Stimulated activated CD4-positive, alpha-beta T cell treated with anti-CD3 and anti-CD28 coated beads, Interleukin-4, amount 100 ng/mL, for 48 hours (primary cell): Measurements from ENCODE around the gene NFS1.
"Not testable (repeated sequence)": the region's sequence is repeated elsewhere in the genome, so short reads cannot be mapped to it uniquely, and the experiment has no call there.

Source experiments
- DNase-seq, 2 donors: peaks; one replicate each; pipeline ENCODE4 v3.0.0-alpha.2; 2020; ENCODE audit warnings: low read depth in 2 of 2

Gene NFS1

DNA sequence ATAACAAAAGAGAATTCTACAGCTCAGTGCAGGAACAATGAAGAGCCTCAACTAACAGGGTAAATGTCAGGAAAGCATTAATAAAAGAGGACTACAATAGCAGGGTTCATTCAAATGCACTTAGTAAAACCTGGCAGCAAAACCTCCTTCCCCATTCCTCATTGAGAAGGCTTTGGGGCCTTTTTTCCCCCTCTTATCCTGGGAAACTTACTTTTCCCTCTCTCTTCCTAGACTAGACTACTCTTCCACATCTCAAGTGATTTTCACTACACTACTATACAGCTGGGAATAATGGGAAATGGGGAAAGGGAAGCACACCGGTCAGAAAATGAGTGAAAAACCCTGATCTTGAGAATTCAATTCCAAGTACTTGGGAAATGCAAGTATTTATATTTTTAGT lies 10.1 kb upstream of the NFS1 start:
- no peak for DNase-seq

DNA sequence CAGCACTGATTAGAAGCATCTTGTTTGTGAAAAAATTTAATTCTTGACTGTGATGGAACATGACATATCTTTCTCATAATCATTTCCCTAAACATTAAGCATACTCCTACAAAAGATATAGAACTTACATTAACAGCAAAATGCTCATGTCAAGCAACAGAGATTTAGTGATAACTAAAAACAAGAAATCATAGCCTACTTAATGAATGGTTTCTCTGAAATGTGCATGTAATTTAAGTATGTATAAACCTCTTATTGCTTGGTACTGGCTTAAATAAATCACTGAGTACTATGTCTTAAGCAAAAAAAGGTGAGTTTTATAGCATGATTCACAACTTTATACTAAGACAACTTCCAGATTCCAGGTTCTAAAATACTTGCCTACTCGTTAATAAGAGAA lies 9.3 kb upstream of the NFS1 start:
- no peak for DNase-seq

GRCh38 chr20:35706591-35707529 lies 7.7 kb upstream of the NFS1 start:
- not testable (repeated sequence) for DNase-seq

- DNase-seq, result not testable (repeated sequence)
Measured at GRCh38 chr20:35705894-35706293, 6.7 kb upstream of the NFS1 start.

GRCh38 chr20:35704514-35705261 lies 5.5 kb upstream of the NFS1 start:
- DNase-seq, result no peak

- DNase-seq, result no peak
Measured at GRCh38 chr20:35702824-35703695, 3.9 kb upstream of the NFS1 start.

DNA sequence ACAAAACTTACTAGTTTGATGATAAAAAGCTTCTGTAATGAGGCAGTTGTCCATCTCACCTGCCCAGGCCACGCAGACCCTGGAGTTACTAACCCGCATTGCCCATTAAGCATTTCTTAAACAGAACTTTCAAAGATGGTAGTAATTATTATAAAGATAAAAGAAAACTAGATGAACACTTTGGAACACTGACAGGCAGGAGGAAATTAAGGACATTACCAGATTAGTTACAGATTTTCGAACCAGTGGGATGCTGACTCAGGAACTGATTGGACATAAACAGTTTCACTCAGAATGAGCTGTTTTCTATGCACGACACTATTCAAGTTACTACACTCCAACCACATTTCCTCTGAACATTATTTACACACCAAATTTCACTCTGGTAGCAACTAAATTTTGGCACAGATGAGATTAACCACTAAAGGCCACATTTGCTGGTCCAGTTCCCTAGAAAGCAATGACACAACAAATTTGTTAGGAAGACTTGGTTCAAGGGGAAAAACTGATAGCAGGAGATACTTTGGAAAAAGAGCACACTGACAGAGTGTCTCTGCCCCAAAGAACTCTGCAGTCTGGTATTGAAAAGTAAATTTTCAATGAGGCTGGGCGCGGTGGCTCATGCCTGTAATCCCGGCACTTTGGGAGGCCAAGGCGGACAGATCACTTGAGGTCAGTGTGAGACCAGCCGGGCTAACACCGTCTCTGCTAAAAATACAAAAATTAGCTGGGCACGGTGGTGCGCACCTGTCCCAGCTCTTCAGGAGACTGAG lies 3.1 kb upstream of the NFS1 start:
- DNase-seq, result no peak

GRCh38 chr20:35700625-35701148 lies 1.5 kb upstream of the NFS1 start:
- DNase-seq, result no peak

- DNase-seq, result no peak
Measured at GRCh38 chr20:35699957-35700624, 939 bp upstream of the NFS1 start.

GRCh38 chr20:35698298-35699126 lies 640 bp downstream of the NFS1 start:
- no peak for DNase-seq

GRCh38 chr20:35697696-35698297 lies 1.4 kb downstream of the NFS1 start:
- no peak for DNase-seq

DNA sequence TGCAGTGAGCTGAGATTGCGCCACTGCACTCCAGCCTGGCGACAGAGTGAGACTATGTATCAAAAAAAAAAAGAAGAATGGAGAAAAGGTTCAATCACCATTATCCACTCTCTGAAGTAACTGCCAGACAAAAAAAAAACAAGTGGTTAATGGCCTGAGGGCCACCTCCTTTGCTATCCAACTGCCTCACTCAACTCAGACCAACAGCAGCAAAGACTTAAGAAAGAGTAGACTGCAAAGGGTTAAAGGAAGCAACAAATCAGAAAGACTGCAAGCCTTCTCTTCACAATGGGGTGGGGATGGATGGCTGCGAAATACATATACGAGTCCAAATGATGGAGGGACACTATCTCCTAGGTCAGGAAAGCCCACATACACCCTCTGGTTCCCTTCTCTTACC lies 3.2 kb downstream of the NFS1 start:
- DNase-seq, result no peak

- no peak for DNase-seq
Measured at GRCh38 chr20:35695245-35695749, 3.9 kb downstream of the NFS1 start.

GRCh38 chr20:35690265-35690664 lies 8.9 kb downstream of the NFS1 start:
- no peak for DNase-seq

- not testable (repeated sequence) for DNase-seq
Measured at GRCh38 chr20:35686872-35687271, 12.3 kb downstream of the NFS1 start.

GRCh38 chr20:35685368-35685767 lies 13.8 kb downstream of the NFS1 start:
- not testable (repeated sequence) for DNase-seq

GRCh38 chr20:35681960-35682359 lies 17.2 kb downstream of the NFS1 start:
- DNase-seq, result no peak

- no peak for DNase-seq
Measured at GRCh38 chr20:35680452-35681183, 18.5 kb downstream of the NFS1 start.
